Upper lobe of left lung (tissue), 4 donors: ENCODE data around the gene CUL7.

Experiments
- CTCF ChIP-seq, 6 experiments: fragments of 450-650 bp in 4 of 6; fragments of 200-600 bp in 2 of 6; sonication (generic) in 2 of 6; IDR thresholded peaks; one replicate each; pipeline ENCODE4 v1.5.1; 2016 to 2019; ENCODE audit warnings: antibody characterized with exemption in 6 of 6
- EP300 ChIP-seq, 4 donors: sonication (generic); formaldehyde crosslinking; IDR thresholded peaks; one replicate each; pipeline ENCODE4 v1.5.1; 2017; ENCODE audit warnings: antibody characterized with exemption in 4 of 4, control low read depth in 2 of 4
- POLR2A ChIP-seq, 4 donors: fragments of 450-650 bp; IDR thresholded peaks; one replicate each; pipeline ENCODE4 v1.5.1; 2016 to 2017; ENCODE audit warnings: antibody characterized with exemption in 4 of 4, mild to moderate bottlenecking in 2 of 4
- POLR2AphosphoS5 ChIP-seq, 2 donors: sonication (generic); formaldehyde crosslinking; IDR thresholded peaks; one replicate each; pipeline ENCODE4 v1.5.1; 2017; ENCODE audit warnings: antibody characterized with exemption in 2 of 2

GRCh38 chr6:43045371-43045930 is 8.2 kb downstream of the CUL7 start:
- TF ChIP-seq POLR2A (IDR thresholded peaks at IDR 0.05) (no peak), CTCF (IDR thresholded peaks at IDR 0.05) (no peak), POLR2AphosphoS5 (IDR thresholded peaks at IDR 0.05) (no peak), EP300 (IDR thresholded peaks at IDR 0.05) (no peak)
